WTC11 (cell line): ENCODE results near the gene SMYD3. TPM values are rescaled to one million over a fixed set of nuclear protein-coding genes. Genes with fewer than 3 reads are reported as not detected.

Source experiments
- ATAC-seq: fragments of 200-7000 bp; cut with Tn5 transposase; 2 replicates; pipeline ENCODE4 v1.10.0; 2021; ENCODE audit warnings: mild to moderate bottlenecking, moderate library complexity
- CTCF ChIA-PET: fragments of 300-600 bp; sonication (Branson Sonifier 250); formaldehyde crosslinking; loops from one replicate; lab custom pipeline; 2021; ENCODE audit warnings: antibody characterized with exemption; lab: Charles Lee
- POLR2A ChIA-PET: fragments of 350-600 bp; sonication (Branson Sonifier 250); formaldehyde crosslinking; loops from one replicate; lab custom pipeline; 2021; ENCODE audit warnings: antibody characterized with exemption; lab: Charles Lee
- DNase-seq: peaks from one replicate; pipeline ENCODE4 v3.0.0; 2021; ENCODE audit warnings: low spot score
- H3K27ac Mint-ChIP-seq: 2 replicates; pipeline ENCODE4 v1.8.0; 2021; ENCODE audit warnings: mixed read lengths
- H3K27me3 Mint-ChIP-seq: 2 replicates; pipeline ENCODE4 v1.8.0; 2021; ENCODE audit warnings: low read depth, mild to moderate bottlenecking, moderate library complexity, mixed read lengths
- H3K36me3 Mint-ChIP-seq: 2 replicates; pipeline ENCODE4 v1.8.0; 2021; ENCODE audit warnings: mixed read lengths
- H3K4me1 Mint-ChIP-seq: 2 replicates; pipeline ENCODE4 v1.8.0; 2022; ENCODE audit warnings: mixed read lengths
- H3K4me3 Mint-ChIP-seq: 2 replicates; pipeline ENCODE4 v1.8.0; 2021; ENCODE audit warnings: mild to moderate bottlenecking, moderate library complexity, mixed read lengths
- H3K9me3 Mint-ChIP-seq: 2 replicates; pipeline ENCODE4 v1.8.0; 2021; ENCODE audit warnings: mixed read lengths
- ETV6 ChIP-seq: sonication (generic); formaldehyde crosslinking; IDR thresholded peaks from 2 replicates; pipeline ENCODE4 v1.8.1; 2022; ENCODE audit warnings: mild to moderate bottlenecking, missing genetic modification reagents
- HMGXB4 ChIP-seq: sonication (generic); formaldehyde crosslinking; IDR thresholded peaks from 2 replicates; pipeline ENCODE4 v1.8.1; 2023; ENCODE audit warnings: mild to moderate bottlenecking, moderate library complexity, missing genetic modification reagents
- MLX ChIP-seq: sonication (generic); formaldehyde crosslinking; IDR thresholded peaks from 2 replicates; pipeline ENCODE4 v1.8.1; 2023; ENCODE audit warnings: mild to moderate bottlenecking, missing genetic modification reagents, moderate library complexity
- MXD4 ChIP-seq: fragments of 250-450 bp; sonication (Bioruptor Pico); IDR thresholded peaks from 2 replicates; pipeline ENCODE4 v1.8.0; 2021; ENCODE audit warnings: mild to moderate bottlenecking, moderate library complexity, borderline replicate concordance
- NFE2L1 ChIP-seq: sonication (generic); formaldehyde crosslinking; IDR thresholded peaks from 2 replicates; pipeline ENCODE4 v1.8.1; 2023; ENCODE audit warnings: missing genetic modification reagents
- NFYB ChIP-seq: sonication (generic); formaldehyde crosslinking; conservative IDR thresholded peaks from 2 replicates; pipeline ENCODE4 v1.8.0; 2022; ENCODE audit warnings: low read depth, missing genetic modification reagents
- NR3C1 ChIP-seq: sonication (generic); formaldehyde crosslinking; conservative IDR thresholded peaks from 2 replicates; pipeline ENCODE4 v1.8.1; 2023; ENCODE audit warnings: low read depth, mild to moderate bottlenecking, missing genetic modification reagents
- OVOL2 ChIP-seq: fragments of 250-450 bp; sonication (Bioruptor Pico); IDR thresholded peaks from 2 replicates; pipeline ENCODE4 v1.9.0; 2021; ENCODE audit warnings: mild to moderate bottlenecking, borderline replicate concordance
- PREB ChIP-seq: sonication (generic); formaldehyde crosslinking; IDR thresholded peaks from 2 replicates; pipeline ENCODE4 v1.8.1; 2022; ENCODE audit warnings: mild to moderate bottlenecking, missing genetic modification reagents, moderate library complexity, borderline replicate concordance
- TP53 ChIP-seq: sonication (generic); formaldehyde crosslinking; IDR thresholded peaks from 2 replicates; pipeline ENCODE4 v1.8.1; 2023; ENCODE audit warnings: mild to moderate bottlenecking, missing genetic modification reagents
- ZNF281 ChIP-seq: sonication (generic); formaldehyde crosslinking; IDR thresholded peaks from 2 replicates; pipeline ENCODE4 v1.8.0; 2023; ENCODE audit warnings: mild to moderate bottlenecking, missing genetic modification reagents
- ZNF416 ChIP-seq: fragments of 250-450 bp; sonication (Bioruptor Pico); IDR thresholded peaks from 2 replicates; pipeline ENCODE4 v1.9.0; 2021; ENCODE audit warnings: mild to moderate bottlenecking, inconsistent platforms
- ZNF532 ChIP-seq: fragments of 250-450 bp; sonication (Bioruptor Pico); IDR thresholded peaks from 2 replicates; pipeline ENCODE4 v1.9.0; 2021; ENCODE audit warnings: mild to moderate bottlenecking, borderline replicate concordance
- total RNA-seq: library from RNA; stranded (reverse); gene quantifications from 3 replicates; pipeline ENCODE4 v1.2.3, GENCODE V29; 2021

The SMYD3 gene
- total RNA-seq, 1 experiment from 2014 or later, result 21.4 TPM

GRCh38 chr1:245770156-245770555 lies 736.9 kb downstream of the SMYD3 start:
- CTCF ChIA-PET, result no interaction called here
- H3K4me3 Mint-ChIP-seq, result no peak overlapping the region
- DNase-seq (no peak), ATAC-seq (no peak)
- H3K36me3 Mint-ChIP-seq, result no peaks in the 10 kb centered on the region
- TF ChIP-seq MXD4 (CRISPR knock-in tag) (no peak), PREB (CRISPR knock-in tag) (no peak), ETV6 (CRISPR knock-in tag) (no peak), ZNF416 (no peak), OVOL2 (no peak), ZNF281 (CRISPR knock-in tag) (no peak), NFYB (CRISPR knock-in tag) (no peak), NFE2L1 (no peak)
- no peaks in the 10 kb centered on the region for H3K27me3 Mint-ChIP-seq
- POLR2A ChIA-PET, result no interaction called here
- H3K27ac Mint-ChIP-seq, result no peak overlapping the region
- H3K4me1 Mint-ChIP-seq, result no peaks in the 10 kb centered on the region
- H3K9me3 Mint-ChIP-seq, result no peaks in the 10 kb centered on the region

GRCh38 chr1:245768596-245768995 lies 738.5 kb downstream of the SMYD3 start:
- Mint-ChIP-seq H3K27ac (no peak overlapping the region), H3K27me3 (no peaks in the 10 kb centered on the region), H3K9me3 (no peaks in the 10 kb centered on the region), H3K4me1 (peaks cover 10% of the 10 kb centered on the region), H3K4me3 (no peak overlapping the region), H3K36me3 (no peaks in the 10 kb centered on the region)
- ATAC-seq (no peak), DNase-seq (no peak)
- TF ChIP-seq MLX, result no peak
- no peak for TF ChIP-seq ZNF532 (CRISPR knock-in tag)
- no peak for TF ChIP-seq HMGXB4
- TF ChIP-seq NR3C1, result no peak
- no peak for TF ChIP-seq TP53 (CRISPR knock-in tag)
- no peak for TF ChIP-seq ZNF416
- no peak for TF ChIP-seq MXD4 (CRISPR knock-in tag)
- ChIA-PET CTCF (no interaction called here), POLR2A (no interaction called here)
